Activated T-cell treated with anti-CD3 and anti-CD28 coated beads, Interleukin-2, amount 50 U/mL, for 1 hour (primary cell): ENCODE results near the gene DUSP23.

Source experiments
- DNase-seq: peaks from one replicate; pipeline ENCODE4 v3.0.0-alpha.2; 2020

Gene DUSP23

GRCh38 chr1:159786966-159787365 lies 6.2 kb downstream of the DUSP23 start:
- DNase-seq = no peak

DNA sequence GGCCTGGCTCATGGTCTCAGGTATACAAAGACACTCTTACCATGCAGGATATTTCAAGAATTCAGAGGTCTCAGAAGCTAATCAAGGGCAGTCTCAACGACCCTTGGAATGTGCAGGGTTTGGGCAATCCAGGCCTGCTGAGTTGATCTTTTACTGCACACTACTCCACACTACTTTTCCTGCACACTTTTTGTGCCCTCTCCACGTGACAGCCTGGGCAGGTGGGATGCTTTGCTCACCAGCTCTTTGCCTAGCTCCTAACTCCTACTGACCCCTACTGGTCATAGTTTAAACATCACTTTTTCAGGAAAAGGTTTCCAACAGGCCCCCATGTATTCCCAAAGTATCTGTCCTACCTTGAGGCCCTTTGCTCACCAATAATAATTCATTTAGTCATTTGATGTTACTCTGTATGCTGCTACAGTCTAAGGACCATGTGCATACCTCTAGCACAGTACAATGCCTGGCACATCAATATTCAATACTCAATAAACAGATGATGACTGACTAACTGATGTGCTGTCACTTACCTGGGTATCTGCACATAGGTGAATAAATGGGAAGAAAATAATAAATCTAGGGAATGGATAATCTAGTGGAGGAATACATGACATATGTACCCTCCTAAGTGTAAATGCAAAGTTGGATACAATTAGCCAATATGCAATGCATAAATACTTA lies 9.6 kb downstream of the DUSP23 start:
- no peak for DNase-seq

DNA sequence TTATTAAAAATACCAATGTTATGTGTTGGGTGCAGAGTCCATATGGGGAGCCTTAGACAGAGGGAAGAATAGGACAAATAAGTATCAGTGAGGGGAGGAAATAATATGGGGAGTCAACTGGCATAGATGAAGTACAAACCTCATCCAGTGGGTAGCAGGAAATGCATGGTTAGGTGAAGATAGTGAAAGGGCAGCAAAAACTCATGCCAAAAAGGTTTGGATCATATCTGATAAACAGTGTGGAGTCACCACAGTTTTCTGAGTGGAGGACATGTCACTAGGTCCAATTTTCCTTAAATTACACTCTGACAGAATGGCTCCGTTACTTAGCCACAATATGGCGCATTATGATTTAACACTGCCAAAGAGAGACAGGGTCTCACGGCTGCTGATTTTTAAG lies 10.3 kb downstream of the DUSP23 start:
- no peak for DNase-seq

DNA sequence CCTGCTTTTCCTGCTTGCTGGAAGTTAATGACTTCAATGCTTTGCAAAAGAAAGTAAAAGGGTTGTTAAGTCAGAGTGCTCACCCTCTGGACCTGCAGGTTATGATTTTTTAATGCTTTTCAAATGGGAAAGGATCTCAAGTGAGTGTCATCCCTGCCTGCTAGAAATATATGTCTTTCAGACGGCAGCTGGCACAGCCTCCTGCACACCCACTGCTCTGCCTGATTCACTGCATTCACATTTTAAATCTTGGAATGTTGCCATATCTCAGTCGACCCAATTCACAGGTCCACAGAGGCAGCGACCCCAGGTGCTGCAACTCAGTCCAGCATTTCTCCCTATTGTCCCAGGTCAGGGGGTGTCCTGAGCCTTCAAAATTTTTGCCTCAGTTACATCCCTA lies 10.7 kb downstream of the DUSP23 start:
- no peak for DNase-seq

GRCh38 chr1:159795534-159795933 lies 14.8 kb downstream of the DUSP23 start:
- DNase-seq = no peak

GRCh38 chr1:159798893-159799292 lies 18.1 kb downstream of the DUSP23 start:
- peak; percentile 36 for DNase-seq

DNA sequence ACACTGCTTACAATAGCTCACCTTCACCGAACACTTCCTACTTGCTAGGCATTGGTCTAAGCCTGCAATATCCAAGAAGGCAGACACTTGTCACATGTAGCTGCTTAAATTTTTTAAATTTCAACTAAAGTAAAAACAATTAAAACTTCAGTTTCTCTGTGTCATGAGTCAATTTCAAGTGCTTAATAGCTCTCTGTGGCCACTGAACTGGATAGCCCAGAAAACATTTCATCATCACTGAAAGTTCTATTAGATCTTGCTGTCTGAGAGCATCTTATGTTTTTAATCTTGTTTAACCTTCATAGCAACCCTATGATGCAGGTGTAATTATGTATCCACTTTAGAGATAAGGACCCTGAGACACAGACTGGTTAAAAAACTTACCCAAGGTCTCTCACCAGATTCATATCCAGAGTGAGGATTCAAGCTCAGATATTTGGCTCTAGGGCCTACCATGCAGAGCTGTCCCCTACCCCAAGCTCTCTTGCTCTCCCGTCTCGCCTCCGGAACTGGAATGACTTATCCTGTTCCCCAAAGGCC lies 18.8 kb downstream of the DUSP23 start:
- DNase-seq = no peak

- DNase-seq = peak; percentile 26
These were observed 19.6 kb downstream of the DUSP23 start for GRCh38 chr1:159800177-159800930.

DNA sequence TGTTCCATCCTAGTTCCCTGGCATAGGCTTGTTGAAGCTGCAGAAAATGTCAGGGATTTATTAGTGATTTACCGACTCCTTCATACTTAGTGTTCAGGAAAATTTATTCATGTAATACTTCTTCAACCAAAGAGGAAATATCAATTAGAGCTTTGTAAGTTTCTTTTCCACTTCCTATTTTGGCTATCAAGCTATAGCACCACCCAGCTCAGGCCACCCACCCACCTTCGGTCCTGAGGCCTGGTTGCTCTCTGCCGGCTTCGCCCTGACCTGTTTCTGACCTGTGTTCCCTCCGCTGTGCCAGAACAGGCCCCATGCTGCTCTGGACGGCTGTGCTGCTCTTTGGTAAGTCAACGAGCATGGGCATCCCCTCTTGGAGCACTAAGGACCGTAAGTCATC lies 21.3 kb downstream of the DUSP23 start, which contains the start of gene FCRL6:
Gene FCRL6 (plus strand): TSS at position 250 of the 400 bp plus-strand sequence. CDS start 65 bp downstream, at position 315.
- DNase-seq = no peak

DNA sequence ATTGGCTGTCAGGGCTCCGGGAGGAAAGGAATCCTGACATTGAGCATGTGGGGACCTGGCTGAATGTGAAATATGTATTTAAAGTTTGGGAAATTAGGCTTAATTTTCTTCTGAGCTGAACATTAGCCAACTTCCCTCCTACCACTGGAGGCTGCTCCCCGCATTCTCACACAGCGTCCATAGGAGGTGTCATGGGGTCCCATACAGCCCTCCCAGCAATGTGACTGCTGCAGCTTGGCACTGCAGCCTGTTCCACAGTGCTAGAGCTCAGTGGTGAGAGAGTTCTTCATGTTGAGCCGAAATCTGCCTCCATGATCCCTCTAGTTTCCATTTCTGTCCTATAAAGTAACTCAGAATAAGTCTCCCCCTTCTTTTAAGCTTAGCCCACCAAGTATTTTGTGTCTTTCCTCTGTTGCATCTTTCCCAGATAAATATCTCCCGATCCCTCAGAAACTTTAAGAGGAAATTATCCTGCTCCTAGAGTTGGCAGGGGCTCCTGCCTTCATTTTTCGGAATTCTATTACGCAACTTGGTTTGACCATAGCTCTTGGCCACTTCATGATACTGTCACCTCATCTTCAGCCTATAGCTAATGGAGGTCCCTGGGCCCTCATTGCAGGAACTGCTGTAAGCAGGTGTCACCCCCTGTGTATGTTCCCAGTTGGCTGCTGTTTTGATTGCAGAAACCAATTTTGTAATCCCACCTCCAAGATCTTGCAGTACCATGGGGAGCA lies 23.4 kb downstream of the DUSP23 start:
- no peak for DNase-seq

GRCh38 chr1:159804924-159805323 lies 24.2 kb downstream of the DUSP23 start:
- DNase-seq = no peak

- DNase-seq = no peak
These were observed 35.2 kb downstream of the DUSP23 start for GRCh38 chr1:159815926-159816325.

DNA sequence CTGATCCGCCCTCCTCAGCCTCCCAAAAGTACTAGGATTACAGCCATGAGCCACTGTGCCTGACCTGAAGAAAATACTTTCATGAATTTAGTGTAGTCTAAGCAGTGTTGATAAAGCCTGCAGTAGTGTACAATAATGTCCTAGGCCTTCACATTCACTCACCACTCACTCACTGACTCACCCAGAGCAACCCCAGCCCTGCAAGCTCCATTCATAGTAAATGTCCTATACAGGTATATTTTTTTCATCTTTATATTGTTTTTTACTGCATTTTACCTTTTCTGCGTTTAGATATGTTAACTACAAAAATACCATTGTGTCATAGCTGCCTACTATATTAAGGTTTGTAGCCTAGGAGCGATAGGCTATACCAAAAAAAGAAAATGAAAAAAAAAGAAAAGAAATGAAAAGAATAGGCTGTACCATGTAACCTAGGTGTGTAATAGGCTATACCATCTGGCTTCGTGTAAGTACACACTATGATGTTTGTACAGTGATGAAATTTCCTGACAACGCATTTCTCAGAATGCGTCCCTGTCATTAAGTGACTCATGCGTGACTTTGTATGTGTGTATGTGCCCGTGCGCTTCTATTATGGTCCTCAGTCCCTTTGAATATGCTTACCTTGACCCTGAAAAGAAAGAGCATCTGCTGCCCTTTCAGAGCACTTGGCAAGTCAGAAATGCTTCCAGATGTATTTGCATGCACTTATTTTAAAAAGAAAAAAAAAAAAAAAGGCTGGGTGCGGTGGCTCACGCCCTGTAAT lies 36.7 kb downstream of the DUSP23 start:
- DNase-seq = no peak

DNA sequence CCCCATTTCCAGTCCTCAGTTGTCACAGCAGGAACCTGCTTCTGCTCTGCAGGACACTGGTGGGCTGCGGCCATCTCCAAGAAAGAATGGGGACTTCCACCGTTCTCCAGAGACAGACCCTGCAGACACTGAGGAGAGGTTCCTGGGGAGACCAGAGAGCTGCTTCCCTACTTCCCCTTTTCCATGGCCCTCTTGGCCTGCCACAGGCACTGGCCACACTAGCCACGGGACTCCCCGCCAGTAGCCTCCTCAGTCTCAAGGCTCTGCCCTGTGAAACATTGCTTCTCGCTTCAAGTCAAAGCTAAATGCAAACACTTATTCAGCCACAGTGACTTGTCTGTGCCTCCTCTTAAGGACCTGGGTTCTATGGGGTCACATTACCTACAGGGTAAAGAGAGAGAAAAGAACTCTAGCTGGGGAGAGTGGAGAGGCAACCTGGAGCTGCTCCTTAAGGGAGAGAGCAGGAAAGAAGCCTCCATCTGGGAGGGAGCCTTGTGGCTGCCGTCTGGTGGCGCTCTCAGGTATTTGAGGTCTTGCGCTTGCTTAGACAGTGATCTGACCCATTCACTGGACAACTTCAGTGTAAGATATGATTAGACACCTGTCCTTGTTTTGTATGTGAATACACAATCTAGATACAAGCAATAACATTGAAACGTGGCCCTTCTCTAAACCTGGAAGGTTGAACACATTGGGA lies 40.6 kb downstream of the DUSP23 start:
- peak; percentile 35 for DNase-seq

- DNase-seq = no peak
These were observed 42.6 kb downstream of the DUSP23 start for GRCh38 chr1:159823406-159823805.

- DNase-seq = no peak
These were observed 44.8 kb downstream of the DUSP23 start for GRCh38 chr1:159825564-159825963.

DNA sequence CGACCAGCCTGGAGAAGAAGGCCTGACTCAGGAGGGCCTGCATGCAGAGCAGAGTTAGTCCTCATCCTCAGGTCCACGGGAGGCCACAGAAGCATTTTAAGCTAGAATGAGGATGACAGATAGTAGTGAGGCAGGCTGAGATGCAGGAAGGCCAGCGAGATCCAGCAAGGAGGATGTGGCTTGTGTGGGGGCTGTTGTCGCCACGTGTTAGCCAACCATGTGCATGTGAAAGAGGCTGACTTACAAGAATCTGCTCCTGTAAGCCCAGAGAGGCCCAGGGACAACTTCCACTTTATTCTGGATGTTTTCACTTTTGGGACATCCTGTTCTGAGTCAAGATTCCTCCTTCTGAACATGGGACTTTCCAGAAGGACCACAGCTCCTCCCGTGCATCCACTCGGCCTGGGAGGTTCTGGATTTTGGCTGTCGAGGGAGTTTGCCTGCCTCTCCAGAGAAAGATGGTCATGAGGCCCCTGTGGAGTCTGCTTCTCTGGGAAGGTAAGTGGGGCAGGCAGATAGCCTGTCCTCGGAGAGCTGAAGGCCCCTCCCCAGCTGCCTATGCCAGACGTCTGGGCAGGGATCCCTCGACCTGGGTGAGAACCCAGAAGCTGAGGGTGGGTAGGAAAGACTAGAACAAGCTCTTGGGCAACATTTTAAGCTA lies 45.8 kb downstream of the DUSP23 start, which contains the start of gene SLAMF8:
Gene SLAMF8 (plus strand): TSS at position 433 of the 661 bp plus-strand sequence. CDS start 26 bp downstream, at position 459.
- DNase-seq = peak; percentile 30

DNA sequence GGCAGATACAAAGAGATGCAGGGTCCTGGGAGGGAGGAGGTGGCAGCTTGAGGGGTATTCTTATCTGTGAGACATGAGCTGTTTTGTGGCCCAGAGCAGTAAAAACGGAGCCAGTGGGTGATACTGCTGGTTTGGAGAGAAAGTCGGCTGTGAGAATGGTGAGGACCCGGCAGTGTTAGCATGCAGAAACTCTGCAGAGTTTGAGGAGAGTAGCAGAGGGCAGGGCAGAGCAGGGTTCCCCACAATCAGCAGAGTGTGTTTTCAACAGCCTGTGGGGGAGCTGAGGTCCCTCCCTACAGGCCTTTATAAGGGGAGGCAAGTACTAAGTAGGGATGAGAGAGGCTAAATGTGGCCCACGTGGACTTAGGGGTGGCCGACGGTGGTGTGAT lies 46.3 kb downstream of the DUSP23 start:
- no peak for DNase-seq

DNA sequence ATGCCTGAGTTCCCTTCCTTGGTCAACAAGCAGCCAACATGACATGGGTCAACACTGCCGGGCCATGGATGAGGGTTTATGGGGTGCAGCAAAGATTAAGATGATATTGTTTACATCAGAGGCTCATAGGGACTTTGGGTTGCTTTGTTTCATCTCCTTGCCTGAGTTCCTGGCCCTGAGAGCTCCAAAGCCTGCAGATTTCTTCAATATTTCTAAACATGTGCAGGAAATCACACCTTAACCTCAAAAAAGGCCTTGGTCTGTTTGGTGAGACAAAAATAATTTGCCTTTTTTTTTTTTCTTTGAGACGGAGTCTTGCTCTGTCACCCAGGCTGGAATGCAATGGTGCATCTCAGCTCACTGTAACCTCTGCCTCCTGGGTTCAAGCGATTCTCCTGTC lies 46.8 kb downstream of the DUSP23 start:
- DNase-seq = no peak

GRCh38 chr1:159828176-159828575 lies 47.4 kb downstream of the DUSP23 start:
- DNase-seq = no peak

DNA sequence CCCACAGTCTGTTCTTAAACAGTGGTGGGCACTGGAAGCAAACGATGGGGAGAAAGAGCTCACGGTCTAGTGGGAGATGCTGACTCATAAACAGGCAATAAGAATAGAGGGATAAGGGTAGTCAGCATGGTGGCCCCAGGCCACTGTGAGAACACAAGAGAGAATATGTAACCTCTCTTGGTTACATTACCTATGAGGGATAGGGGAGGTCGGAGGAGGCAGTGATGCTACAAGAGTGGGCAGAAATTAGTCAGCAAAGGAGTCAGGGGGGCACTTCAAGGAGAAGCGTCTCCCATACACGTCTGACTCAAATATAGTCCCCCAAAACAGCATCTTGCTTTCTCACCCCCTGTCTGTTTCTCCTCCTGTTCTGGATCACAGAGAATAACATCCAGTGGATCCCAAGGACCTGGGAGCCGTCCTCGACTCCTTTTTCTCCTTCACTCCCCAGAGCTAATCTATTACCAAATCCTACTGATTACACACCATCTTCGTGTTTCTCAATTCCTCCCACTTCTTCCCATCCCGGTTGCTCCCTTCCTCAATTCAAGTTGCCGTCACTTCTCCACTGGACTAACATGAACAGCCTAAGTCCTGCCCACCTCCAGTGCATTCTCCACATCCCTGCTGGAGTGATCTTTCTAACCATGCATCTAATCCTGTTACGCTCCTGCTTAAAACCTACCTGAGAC lies 48.0 kb downstream of the DUSP23 start:
- DNase-seq = no peak
